Ovary (tissue), 3 donors: ENCODE data around the gene PARD3B.

Source experiments
- CTCF ChIP-seq, 3 donors: fragments of 450-650 bp in 2 of 3; fragments of 200-600 bp in 1 of 3; IDR thresholded peaks; one replicate each; pipeline versions ENCODE4 v1.5.1 to v1.8.0; 2016 to 2022; ENCODE audit warnings: antibody characterized with exemption in 3 of 3, mild to moderate bottlenecking in 1 of 3
- POLR2A ChIP-seq: fragments of 450-650 bp; IDR thresholded peaks from one replicate; pipeline ENCODE4 v1.6.1; 2017; ENCODE audit warnings: antibody characterized with exemption, mild to moderate bottlenecking, moderate library complexity
- donor health status: DM: no; HTN: no; CAD: no.

- TF ChIP-seq CTCF (IDR thresholded peaks at IDR 0.05) (no peak), POLR2A (no peak)
Measured at GRCh38 chr2:205629091-205629776, 1084.0 kb downstream of the PARD3B start.
